ENCODE measurements around the gene POLRMT.
"Not testable (repeated sequence)": the region's sequence is repeated elsewhere in the genome, so short reads cannot be mapped to it uniquely, and the experiment has no call there.

The POLRMT gene

DNA sequence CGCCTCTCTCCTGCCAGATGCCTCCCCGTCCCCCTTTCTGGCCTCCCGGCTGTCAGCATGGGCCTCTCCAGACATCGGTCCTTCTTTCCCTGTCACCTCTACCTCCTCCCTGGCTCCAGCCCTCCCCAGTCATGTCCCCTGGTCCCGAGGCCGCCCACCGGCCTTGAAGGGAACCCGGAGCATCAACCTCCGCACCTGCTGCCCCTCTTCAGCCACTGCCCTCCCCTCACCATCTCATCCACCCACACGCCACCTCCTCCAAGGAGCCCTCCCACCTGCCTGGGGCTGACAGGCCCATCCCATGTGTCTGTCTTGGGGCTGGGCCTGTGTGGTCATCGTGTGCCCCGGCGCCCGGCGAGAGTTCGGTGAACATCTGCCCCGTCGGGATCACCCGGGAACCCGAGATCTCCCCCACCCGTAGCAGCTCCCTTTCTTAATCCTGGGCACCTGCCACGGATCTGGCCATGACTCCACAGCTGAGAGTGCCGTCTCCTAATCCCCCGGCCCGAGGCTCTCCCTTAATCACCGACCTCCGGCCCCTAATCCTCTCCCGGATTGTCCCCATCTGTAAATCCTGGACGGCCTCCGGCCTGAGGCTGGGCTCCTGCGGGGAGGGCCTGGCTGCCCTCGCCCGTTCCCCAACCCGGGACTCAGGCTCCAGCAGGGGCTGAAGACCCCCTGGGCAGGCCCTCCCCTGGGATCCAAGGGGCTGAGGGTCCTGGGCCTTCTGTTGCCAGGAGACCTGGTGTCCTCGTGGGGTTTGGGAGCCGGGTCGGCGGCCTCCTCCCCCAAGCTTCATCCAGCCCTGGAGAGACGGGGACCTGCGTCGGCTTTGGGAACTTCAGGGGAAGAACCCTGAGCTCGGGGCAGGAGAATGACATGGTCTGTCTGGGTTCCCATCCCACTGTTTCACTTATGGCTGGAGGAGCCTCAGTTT is 37.7 kb downstream of the POLRMT start:
- DNase-seq (ENCODE audit: low read depth in 1 of 2, low spot score in 1 of 2), result no peak

DNA sequence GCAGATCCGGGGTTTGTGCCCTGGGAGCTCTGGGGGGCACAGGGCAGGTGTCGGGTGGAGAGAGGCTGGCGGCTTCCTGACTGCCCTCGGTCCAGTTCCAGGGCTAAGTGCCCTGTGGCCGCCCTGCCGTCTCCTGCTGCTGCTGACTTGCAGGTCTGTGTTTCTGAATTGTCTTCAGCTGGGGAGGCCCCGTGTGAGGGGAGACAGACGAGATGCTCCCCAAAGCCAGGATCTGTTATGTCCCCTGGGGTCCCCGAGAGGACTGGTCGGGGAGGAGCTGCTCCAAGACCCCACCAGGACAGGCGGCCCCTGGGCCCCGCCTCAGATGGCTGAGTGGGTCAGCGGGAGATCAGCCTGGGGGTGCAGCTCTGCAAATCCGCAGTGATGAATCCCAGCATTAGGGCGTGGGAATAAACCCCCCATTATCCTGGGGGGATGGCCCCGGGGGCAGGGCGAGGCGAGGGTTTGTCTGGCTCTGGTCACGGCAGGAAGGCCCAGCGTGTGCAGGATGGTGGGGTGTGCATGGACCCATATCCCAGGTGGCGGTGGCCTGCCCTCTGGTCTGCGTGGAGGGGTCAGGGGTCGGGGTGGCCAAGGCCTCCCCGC is 39.0 kb downstream of the POLRMT start:
- no peak for DNase-seq (ENCODE audit: low read depth in 1 of 2, low spot score in 1 of 2)

DNA sequence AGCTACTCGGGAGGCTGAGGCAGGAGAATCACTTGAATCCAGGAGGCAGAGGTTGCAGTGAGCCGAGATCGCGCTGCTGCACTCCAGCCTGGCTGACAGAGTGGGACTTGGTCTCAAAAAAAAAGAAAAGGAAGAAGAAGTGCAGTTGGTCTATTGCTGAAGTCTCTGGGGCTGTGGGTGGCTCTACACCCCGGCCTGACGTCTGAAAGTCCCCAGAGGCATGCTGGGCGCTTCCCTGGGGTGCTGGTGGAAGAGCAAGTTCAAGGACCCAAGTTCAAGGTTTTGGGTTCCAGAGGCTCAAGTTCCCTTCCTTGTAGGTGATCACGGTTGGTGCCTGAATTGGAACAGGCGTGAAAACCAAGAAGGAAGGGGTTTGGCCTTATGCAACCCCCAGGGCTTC is 39.8 kb downstream of the POLRMT start:
- no peak for DNase-seq (ENCODE audit: low read depth in 1 of 2, low spot score in 1 of 2)

DNA sequence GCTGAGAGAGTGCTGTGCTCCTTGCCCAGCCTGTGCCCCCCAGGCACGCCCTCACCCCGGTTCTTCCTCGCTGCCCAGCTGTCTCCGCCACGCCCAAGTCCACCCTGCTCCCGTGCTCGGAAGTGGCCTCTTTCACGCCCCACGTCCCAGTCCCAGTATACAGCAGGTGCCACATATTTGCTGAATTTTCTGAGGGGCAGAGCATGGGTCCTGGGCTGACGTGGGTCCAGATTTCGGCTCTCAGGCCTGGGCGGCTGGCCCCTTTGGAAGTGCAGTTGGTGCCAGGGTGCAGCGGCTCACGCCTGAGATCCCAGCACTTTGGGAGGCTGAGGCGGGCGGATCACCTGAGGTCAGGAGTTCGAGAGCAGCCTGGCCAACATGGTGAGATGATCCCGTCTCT is 40.3 kb downstream of the POLRMT start:
- no peak for DNase-seq (ENCODE audit: low read depth in 1 of 2, low spot score in 1 of 2)

DNA sequence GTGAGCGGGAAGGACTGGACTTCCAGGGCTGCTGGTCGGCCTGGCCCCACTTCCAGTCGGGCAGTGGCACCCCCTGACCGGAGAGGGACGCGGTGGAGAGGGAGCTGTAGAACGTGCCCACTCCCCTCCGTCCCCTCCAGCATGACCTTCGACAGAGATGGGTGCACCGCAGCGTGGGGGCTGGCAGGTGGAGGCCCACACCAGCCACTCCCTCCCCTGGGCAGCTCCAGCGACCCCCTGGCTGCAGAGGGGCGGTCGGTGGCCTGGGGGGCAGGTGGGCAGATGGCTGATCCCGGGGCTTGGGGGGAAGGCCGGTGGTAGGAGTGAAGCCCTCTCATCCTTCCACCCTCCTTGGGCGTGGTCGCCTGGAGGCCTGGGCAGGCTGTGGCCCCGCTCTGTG is 41.2 kb downstream of the POLRMT start:
- no peak for DNase-seq (ENCODE audit: low read depth in 1 of 2, low spot score in 1 of 2)

DNA sequence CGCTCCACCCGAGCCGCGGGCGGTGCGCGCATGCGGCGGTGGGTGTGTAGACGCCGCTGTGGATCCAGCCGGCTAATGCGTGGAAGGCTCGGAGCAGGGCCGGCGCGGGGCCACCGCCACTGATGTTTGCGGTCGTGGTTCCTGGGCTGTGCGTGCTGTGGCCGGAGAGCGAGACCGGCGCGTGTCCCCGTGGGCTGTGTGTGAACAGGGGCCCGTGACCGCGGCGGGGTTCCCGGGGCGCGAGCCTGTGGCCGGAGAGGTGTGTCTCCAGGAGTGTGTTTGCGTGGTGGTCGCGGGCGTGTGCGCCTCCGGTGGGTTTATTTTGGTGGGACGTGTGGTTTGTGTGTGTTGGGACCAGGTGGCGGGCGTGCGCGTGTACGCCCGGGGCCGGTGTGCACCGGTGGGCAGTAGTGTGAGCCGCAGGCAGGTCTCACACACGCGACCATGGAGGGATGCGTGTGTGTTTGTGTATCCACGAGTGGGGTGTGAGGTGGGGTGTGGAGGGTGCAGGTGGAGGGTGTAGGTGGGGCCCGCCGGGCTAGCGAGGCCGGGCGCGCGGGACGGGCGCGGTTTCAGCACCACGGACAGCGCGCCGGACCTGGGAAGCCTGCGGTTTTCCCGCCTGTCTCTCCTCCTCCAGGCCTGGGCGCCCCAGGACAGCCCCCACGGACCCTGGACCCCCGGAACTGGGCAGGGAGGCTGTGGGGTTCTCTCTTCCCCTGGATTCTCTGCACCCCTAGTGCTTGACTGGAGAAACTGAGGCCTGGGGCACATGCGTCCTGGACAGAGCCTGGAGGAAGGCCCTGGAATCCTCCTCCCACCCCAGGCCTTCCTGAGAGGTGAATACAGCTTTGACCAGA is 42.0 kb downstream of the POLRMT start:
- DNase-seq (ENCODE audit: low read depth in 1 of 2, low spot score in 1 of 2), result no peak

DNA sequence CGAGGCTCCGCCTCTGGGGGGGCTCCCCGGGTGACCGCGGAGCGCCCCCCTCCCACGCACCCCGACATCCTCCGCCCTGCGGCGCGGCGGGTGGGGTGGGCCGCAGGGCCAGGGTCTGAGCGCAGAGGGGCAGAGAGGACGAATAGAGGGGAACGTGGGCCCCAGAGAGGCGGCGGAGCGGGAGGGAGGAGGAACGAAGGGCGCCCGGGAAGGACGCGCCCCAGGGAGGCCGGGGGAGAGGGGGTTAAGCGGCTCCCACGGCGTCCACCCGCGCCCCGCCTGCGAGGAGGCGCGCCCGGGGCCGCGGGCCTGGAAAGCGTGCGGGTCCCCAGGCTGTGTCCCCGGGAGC is 42.6 kb downstream of the POLRMT start:
- no peak for DNase-seq (ENCODE audit: low read depth in 1 of 2, low spot score in 1 of 2)

DNA sequence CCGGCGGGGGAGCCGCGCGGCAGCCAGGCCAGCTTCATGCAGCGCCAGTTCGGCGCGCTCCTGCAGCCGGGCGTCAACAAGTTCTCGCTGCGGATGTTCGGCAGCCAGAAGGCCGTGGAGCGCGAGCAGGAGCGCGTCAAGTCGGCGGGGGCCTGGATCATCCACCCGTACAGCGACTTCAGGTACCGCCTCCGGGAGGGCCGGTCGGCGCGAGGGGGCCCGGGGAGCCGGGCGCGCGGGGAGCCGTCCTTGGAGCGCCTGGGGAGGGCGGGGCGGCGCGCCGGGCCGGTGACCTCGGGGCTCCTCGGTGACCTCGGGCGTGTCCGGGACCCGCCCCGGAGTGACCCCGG is 43.0 kb downstream of the POLRMT start:
- no peak for DNase-seq (ENCODE audit: low read depth in 1 of 2, low spot score in 1 of 2)

DNA sequence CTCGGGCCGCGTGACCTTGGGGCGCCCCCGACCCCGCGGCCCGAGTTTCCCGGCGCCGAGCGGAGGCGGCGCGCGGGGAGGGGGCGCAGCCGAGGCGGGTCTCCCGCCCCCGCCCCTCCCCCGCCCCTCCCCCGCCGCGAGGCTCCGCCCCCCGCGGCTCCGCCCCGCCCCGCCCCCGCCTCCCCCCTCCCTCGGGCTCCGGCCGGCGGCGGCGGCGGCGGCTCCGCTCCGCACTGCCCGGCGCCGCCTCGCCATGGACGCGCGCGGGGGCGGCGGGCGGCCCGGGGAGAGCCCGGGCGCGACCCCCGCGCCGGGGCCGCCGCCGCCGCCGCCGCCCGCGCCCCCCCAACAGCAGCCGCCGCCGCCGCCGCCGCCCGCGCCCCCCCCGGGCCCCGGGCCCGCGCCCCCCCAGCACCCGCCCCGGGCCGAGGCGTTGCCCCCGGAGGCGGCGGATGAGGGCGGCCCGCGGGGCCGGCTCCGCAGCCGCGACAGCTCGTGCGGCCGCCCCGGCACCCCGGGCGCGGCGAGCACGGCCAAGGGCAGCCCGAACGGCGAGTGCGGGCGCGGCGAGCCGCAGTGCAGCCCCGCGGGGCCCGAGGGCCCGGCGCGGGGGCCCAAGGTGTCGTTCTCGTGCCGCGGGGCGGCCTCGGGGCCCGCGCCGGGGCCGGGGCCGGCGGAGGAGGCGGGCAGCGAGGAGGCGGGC is 43.5 kb downstream of the POLRMT start, which contains the start of gene HCN2:
HCN2 (plus strand) TSS at position 189 of the 703 bp plus-strand sequence; CDS start at position 254, 65 bp downstream.
- no peak for DNase-seq (ENCODE audit: low read depth in 1 of 2, low spot score in 1 of 2)

DNA sequence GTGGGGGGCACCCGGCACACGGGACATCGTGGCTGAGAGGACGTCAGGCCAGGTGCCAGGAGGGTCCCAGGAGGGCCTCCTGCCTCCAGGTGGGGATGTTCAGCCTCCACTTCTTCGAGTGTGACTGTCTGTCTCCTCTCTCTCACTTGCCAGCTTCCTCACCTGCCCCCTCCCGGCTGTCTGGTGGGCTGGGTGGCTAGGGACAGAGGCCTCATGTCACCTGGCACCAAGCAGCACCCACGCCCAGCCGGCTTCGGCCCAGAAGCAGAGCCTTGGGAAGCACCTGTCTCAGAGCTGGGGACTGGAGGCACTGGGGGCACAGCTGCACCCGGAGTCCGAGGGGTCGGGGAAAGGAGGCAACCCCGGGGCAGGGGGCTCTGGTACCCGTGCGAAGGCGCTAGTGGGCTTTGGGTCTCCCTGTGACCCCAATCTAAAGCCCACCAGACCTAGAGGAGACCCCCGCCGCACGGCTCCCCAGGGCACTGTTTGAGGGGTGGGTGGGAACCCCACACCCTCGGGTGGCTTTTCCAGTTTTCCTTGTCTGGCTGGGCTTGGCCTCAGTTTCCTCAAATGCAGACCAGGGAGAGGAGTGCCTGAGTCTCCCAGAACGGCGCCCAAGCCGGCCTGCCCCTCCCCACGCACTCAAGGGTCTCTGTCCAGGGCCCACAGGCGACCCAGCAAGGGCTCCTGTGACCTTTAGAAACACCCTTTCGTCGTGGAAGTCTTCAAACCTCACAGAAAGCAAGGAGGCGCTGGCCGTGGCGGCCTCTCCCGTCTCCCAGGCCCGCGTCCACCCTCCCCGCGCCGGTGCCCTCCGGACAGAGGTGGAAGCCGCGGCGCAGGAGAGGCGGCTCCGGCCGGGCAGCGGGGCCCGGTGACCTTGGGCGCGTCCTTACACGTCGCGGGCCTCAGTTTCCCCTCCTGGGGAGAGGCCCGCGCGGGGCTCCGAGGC is 44.3 kb downstream of the POLRMT start:
- no peak for DNase-seq (ENCODE audit: low read depth in 1 of 2, low spot score in 1 of 2)

DNA sequence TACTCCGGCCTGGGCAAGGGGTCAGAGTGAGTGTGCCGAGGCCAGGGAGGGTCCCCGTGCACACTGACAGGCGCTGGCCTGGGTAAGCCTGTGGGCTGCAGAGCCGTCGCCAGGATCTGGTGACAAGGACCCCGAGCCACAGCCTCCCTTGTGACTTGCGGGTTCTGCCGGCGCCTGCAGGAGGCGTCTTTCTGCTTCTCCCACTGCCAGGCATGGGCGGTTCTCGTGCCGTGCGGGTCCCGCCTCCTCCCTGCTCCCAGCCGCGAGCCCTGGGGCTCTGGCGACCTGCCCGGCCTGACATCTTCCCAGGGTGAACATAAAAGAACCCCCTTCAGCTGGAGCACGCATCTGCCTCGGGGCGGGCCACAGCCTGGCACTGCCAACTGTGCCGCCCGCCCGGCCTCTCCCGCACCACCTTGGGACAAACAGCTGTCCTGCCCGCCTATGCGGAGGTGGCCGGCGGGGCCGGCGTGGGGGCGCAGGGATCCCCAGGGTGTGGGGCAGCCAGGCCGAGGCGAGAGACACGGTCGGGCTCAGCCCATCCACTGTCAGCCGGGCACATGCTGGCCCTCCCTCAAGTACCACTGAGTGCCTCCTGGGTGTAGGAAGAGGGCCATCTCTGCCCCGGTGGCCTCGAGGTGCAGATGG is 45.1 kb downstream of the POLRMT start:
- peak; percentile 35 to 48 for DNase-seq (ENCODE audit: low read depth in 1 of 2, low spot score in 1 of 2)

DNA sequence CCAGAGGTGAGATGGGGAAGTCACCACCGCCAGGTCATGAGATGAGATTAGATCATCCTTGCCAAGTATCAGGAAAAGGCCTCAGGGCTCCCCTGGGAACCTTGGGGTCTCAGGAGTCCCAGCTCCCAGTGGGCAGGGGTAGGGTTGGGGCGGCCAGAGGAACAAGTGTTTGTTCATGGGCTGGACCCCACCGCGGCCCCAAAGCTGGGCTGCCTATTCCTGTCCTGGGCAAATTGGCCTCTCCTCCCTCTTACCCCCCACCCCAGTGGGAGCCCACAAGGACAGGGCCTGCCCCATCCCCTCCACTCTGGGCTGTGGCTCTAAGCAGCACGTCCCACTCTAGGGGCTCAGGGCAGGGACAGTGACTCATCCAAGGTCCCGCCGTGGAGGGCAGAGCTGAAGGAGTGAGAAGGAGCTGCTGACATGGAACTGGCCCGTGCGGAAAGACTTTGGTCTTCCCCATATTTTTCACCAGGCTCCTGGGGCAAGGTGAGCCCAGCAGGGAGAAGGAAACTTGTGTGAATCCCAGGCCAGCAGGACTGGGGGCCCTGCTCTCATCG is 47.7 kb downstream of the POLRMT start:
- DNase-seq (ENCODE audit: low read depth in 1 of 2, low spot score in 1 of 2), result no peak

DNA sequence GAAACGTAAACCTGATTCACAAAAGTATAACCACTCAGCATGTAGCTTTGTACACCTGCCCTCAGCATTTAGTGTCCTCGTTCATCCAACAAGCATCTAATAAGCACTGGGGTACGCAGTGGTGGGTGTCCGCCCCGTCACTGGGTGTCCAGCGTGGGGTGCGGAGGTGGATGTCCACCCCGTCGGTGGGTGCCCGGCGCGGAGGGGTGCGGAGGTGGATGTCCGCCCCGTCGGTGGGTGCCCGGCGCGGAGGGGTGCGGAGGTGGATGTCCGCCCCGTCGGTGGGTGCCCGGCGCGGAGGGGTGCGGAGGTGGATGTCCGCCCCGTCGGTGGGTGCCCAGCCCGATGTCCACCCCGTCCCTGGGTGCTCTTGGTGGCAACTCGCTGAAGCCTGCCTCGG is 48.2 kb downstream of the POLRMT start:
- DNase-seq (ENCODE audit: low read depth in 1 of 2, low spot score in 1 of 2), result not testable (repeated sequence)

DNA sequence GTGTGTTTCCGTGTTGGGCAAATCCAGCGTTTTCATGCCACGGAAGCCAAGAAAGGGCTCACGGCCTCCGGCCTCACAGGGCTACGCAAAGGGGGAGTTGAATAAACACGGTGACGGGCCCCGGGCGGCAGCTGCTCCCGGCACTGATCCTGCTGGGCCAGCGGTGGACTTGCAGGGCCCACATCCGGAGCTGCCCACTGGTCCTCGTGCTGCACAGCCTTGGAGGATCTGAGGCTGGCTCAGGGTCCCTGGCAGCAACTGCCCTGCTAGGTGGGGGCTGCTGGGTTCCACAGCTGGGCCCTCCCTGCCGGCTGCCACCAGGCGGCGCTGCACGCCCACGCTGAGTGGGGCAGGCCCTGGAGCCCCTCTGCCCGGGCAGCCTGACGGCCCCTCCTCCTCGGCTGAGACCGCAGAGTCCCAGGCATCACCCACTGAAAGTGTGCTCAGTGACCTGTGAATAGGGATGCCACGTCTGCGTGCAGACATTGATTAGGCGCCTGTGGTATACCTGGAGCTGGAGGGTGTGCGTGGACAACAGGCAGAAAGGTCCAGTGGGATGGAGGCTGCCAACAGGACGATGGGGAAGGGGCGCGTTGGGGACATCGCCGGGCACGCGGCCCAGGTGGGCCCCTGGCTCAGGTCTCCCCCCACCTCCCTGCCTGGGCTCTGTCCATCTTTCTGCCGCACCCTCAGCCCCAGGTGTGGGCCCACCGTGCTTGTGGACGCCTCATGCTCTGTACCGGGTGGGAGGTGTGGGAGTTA is 48.9 kb downstream of the POLRMT start:
- peak; percentile 43 to 59 for DNase-seq (ENCODE audit: low read depth in 1 of 2, low spot score in 1 of 2)

DNA sequence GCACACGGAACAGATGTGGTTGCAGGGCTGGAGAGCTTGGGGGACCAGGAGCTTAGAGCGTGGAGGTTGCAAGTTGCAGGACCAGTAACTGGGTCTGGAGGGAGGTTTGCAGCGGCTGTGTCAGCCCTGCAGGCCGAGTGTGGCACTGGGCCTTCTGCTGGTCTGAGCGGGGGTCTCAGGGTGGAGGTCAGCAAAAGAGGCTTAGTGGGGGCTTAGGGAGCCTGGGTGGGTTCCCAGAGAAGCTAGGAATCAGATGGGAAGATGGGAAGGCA is 49.4 kb downstream of the POLRMT start:
- DNase-seq (ENCODE audit: low read depth in 1 of 2, low spot score in 1 of 2), result no peak

DNA sequence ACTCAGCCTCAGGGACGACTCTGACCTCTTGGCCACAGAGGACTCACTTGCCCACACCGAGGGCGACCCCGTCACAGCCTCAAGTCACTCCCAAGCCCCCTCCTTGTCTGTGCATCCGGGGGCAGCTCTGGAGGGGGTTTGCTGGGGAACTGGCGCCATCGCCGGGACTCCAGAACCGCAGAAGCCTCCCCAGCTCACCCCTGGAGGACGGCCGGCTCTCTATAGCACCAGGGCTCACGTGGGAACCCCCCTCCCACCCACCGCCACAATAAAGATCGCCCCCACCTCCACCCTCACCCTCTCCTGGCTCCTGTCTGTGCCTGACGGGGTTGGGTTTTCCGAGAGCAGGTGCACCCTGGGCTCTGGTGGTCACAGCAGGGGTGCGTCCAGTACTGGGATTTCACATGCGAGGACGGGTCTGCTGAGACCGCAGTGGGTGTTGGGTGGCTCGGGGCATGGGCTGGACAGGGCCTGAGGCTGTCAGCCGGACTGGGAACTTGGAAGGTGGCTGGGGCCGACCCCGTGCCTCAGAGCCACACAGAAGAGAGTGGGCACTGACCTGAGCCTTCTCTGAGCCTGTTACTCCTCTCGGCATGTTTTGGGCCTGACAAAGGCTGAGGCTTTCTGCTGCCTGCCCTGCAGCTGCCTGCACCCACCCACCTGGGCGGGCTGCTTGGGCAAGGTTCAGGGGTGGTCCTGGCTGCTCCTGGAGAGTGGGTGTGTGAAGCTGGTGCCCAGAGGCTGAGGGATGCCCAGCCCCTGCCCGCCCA is 50.0 kb downstream of the POLRMT start:
- DNase-seq (ENCODE audit: low read depth in 1 of 2, low spot score in 1 of 2), result no peak

DNA sequence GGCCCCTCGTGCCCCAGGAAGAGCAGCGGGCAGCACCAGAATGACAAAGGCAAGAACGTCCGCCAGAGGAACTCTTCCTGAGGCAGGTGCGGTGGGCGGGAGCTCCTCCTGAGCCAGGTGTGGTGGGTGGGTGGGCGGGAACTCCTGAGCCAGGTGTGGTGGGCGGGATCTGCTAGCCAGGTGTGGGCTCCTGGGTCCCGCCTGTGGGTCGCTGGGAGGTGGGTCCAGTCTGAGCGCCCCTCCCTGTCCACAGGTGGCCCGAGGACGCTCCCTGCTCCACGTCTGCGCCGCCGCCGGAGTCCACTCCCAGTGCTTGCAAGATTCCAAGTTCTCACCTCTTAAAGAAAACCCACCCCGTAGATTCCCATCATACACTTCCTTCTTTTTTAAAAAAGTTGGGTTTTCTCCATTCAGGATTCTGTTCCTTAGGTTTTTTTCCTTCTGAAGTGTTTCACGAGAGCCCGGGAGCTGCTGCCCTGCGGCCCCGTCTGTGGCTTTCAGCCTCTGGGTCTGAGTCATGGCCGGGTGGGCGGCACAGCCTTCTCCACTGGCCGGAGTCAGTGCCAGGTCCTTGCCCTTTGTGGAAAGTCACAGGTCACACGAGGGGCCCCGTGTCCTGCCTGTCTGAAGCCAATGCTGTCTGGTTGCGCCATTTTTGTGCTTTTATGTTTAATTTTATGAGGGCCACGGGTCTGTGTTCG is 50.7 kb downstream of the POLRMT start:
- no peak for DNase-seq (ENCODE audit: low read depth in 1 of 2, low spot score in 1 of 2)

All from stimulated activated CD4-positive, alpha-beta T cell treated with anti-CD3 and anti-CD28 coated beads, Interleukin-15, amount 100 ng/mL, for 1 hour (primary cell).